Stimulated activated naive CD8-positive, alpha-beta T cell treated with anti-CD3 and anti-CD28 coated beads, Interleukin-15, Interleukin-2, amounts not matched to agents 100 ng/mL and 50 ng/mL, for 24 hours (primary cell): ENCODE measurements around the gene TMEM269.

Experiments used
- H3K27ac Mint-ChIP-seq: one replicate; pipeline ENCODE4 v1.8.0; 2021; ENCODE audit warnings: mild to moderate bottlenecking, mixed read lengths
- H3K27me3 Mint-ChIP-seq: one replicate; pipeline ENCODE4 v1.8.0; 2021; ENCODE audit warnings: mixed read lengths
- H3K36me3 Mint-ChIP-seq: one replicate; pipeline ENCODE4 v1.8.0; 2021; ENCODE audit warnings: low read depth, mixed read lengths
- H3K4me1 Mint-ChIP-seq: one replicate; pipeline ENCODE4 v1.8.0; 2021; ENCODE audit warnings: low read depth, mixed read lengths
- H3K4me3 Mint-ChIP-seq: one replicate; pipeline ENCODE4 v1.8.0; 2021; ENCODE audit warnings: mild to moderate bottlenecking, mixed read lengths
- H3K9me3 Mint-ChIP-seq: one replicate; pipeline ENCODE4 v1.8.0; 2021; ENCODE audit warnings: mixed read lengths

The TMEM269 gene

GRCh38 chr1:42784946-42785693 is at the start of gene TMEM269:
TMEM269 (plus strand) TSS chr1:42784991; CDS start chr1:42789894, 4,903 bp downstream.
- peak within 1 kb of the TSS; percentile 66 for H3K4me3 Mint-ChIP-seq
- H3K27me3 Mint-ChIP-seq: peaks cover 4% of the 10 kb centered on the region
- H3K4me1 Mint-ChIP-seq: peaks cover 15% of the 10 kb centered on the region
- H3K27ac Mint-ChIP-seq: peak within 1 kb of the TSS; percentile 66
- H3K9me3 Mint-ChIP-seq: no peaks in the 10 kb centered on the region
- H3K36me3 Mint-ChIP-seq: peaks cover 31% of the 10 kb centered on the region

- peaks cover 10% of the 10 kb centered on the region for H3K4me1 Mint-ChIP-seq
- no peaks in the 10 kb centered on the region for H3K27me3 Mint-ChIP-seq
- no peak overlapping the region for H3K27ac Mint-ChIP-seq
- H3K9me3 Mint-ChIP-seq: no peaks in the 10 kb centered on the region
- H3K4me3 Mint-ChIP-seq: no peak overlapping the region
- H3K36me3 Mint-ChIP-seq: no peaks in the 10 kb centered on the region
Observed at GRCh38 chr1:42735056-42735455, 49.7 kb upstream of the TMEM269 start.

DNA sequence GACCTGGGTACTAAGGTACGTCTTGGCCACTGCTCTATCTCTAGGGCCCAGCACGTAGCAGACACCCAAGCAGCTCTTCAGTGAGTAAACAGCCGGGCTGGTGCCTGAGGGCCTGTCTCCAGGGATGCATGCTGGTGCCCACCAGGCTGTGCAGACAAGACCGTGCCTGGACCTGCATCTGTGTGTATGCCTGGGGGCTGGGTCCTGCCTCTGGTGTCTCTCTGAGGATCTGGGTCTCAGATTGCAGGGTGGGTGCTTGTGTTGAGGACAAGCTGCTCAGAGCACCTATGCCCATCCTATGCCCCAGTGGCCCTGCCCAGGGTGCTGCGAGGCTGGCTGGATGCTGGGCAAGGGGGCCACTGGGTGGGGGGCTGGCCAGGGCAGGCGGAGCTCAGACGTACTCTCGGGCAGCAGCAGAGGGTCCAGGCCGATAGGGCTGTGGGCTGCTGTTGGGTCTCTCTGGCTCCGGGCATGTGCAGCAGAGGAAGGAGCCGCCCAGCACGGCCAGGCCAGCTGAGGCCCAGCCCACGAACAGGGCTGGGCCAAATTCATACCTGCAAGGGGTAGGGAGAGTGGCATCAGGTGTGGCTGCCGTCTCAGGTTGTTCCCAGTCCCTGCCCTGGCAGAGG is 49.2 kb upstream of the TMEM269 start:
- Mint-ChIP-seq H3K4me1 (peaks cover 10% of the 10 kb centered on the region), H3K27ac (no peak overlapping the region), H3K27me3 (no peaks in the 10 kb centered on the region), H3K9me3 (no peaks in the 10 kb centered on the region), H3K36me3 (no peaks in the 10 kb centered on the region), H3K4me3 (no peak overlapping the region)

GRCh38 chr1:42736152-42736551 is 48.6 kb upstream of the TMEM269 start:
- Mint-ChIP-seq H3K27me3 (no peaks in the 10 kb centered on the region), H3K4me1 (peaks cover 6% of the 10 kb centered on the region), H3K4me3 (no peak overlapping the region), H3K36me3 (no peaks in the 10 kb centered on the region), H3K27ac (no peak overlapping the region), H3K9me3 (no peaks in the 10 kb centered on the region)

DNA sequence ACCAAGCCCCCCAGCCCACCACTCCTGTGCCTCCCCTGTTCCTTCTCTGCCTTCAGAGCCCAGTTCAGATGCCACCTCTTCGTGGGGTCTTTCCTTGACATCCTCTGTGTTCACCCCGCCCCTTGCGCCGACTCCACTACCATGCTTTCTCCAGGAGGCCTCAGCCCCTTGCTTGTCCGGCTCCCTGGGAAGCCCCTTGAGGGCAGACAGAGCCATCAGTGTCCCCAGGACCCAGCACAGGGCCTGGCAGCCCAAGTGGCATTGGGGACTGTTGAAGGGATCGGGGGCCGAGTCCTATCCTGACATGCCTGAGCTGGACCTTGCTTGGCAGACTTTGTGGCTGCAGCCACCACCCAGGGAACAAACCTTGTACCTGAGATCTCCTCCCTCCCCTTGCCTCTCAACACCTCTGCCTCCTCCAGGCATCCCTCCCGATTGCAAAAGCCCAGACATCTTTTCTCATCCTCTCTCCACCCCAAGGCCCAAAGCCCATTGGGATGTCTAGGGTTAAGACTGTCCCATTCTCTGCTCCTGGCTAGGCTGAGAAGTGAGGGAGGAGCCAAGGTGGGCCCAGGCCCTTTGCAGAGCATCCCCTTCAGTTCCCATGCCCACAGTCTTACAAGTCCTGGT is 48.1 kb upstream of the TMEM269 start:
- Mint-ChIP-seq H3K27ac (peak overlapping the region; percentile 17), H3K36me3 (no peaks in the 10 kb centered on the region), H3K9me3 (no peaks in the 10 kb centered on the region), H3K4me3 (no peak overlapping the region), H3K4me1 (peaks cover 6% of the 10 kb centered on the region), H3K27me3 (no peaks in the 10 kb centered on the region)

DNA sequence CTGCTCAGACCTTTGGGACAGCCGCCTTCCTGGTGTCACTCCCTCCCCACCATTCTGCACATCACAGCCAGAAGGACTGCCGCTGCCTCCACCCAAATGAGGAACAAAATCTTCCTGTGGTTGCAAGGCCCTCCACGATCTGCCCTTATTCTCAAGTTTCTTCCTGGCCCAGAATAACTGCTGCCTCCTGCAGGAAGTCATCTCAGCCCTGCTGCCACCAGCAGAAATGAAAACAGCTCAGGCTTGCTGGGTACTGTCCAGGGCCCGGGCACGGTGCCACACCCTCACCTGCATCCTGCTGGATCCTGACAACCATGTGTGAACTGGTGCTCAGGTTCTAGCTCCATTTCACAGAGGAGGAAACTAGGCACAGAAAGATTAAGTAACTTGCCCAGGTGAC is 47.5 kb upstream of the TMEM269 start:
- Mint-ChIP-seq H3K27me3 (no peaks in the 10 kb centered on the region), H3K9me3 (no peaks in the 10 kb centered on the region), H3K4me3 (no peak overlapping the region), H3K36me3 (no peaks in the 10 kb centered on the region), H3K4me1 (peaks cover 6% of the 10 kb centered on the region), H3K27ac (no peak overlapping the region)

DNA sequence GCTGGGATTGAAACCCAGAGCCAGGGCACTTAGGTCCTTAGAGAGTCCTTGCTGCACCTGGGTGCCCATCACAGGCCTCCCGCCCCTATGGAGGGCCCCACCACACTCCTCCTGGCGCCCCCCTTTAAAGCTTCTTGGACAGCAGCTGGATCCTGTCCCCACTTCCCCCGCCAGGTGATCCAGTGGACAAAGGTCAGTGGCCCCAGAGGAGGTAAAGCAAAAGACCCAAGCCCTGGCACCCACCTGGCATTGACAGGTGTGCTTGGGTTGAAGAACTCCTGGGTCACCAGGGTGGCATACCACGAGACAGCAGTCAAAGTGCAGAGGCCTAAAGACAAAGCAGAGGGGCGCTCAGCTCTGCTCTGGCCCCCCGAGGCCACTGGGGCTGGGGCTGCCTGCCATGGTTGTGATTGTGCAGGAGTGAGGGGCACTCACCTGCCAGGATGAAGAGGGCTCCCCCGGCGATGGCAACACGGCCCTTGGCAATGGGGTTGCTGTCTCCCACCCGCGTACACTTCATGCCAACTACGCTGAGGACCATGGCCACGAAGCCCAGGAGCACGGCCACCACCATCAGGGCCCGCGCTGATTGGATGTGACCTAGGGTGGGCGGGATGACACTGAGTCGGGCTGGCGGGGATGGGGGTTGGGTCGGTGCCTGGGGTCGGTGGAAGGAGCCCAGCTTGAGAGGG is 46.7 kb upstream of the TMEM269 start:
- Mint-ChIP-seq H3K9me3 (no peaks in the 10 kb centered on the region), H3K4me3 (no peak overlapping the region), H3K27ac (no peak overlapping the region), H3K4me1 (peaks cover 6% of the 10 kb centered on the region), H3K27me3 (no peaks in the 10 kb centered on the region), H3K36me3 (no peaks in the 10 kb centered on the region)

GRCh38 chr1:42738678-42739226 is 46.0 kb upstream of the TMEM269 start:
- H3K27me3 Mint-ChIP-seq: no peaks in the 10 kb centered on the region
- H3K27ac Mint-ChIP-seq: no peak overlapping the region
- H3K4me3 Mint-ChIP-seq: no peak overlapping the region
- peaks cover 6% of the 10 kb centered on the region for H3K4me1 Mint-ChIP-seq
- H3K36me3 Mint-ChIP-seq: no peaks in the 10 kb centered on the region
- no peaks in the 10 kb centered on the region for H3K9me3 Mint-ChIP-seq

GRCh38 chr1:42739753-42740700 is 44.8 kb upstream of the TMEM269 start, which contains the start of gene CLDN19:
CLDN19 (minus strand) TSS chr1:42740236; CDS start chr1:42740063, 173 bp downstream.
- Mint-ChIP-seq H3K27ac (no peak within 1 kb of the TSS), H3K9me3 (no peaks in the 10 kb centered on the region), H3K27me3 (no peaks in the 10 kb centered on the region), H3K4me1 (peaks cover 6% of the 10 kb centered on the region), H3K36me3 (no peaks in the 10 kb centered on the region), H3K4me3 (no peak within 1 kb of the TSS)

DNA sequence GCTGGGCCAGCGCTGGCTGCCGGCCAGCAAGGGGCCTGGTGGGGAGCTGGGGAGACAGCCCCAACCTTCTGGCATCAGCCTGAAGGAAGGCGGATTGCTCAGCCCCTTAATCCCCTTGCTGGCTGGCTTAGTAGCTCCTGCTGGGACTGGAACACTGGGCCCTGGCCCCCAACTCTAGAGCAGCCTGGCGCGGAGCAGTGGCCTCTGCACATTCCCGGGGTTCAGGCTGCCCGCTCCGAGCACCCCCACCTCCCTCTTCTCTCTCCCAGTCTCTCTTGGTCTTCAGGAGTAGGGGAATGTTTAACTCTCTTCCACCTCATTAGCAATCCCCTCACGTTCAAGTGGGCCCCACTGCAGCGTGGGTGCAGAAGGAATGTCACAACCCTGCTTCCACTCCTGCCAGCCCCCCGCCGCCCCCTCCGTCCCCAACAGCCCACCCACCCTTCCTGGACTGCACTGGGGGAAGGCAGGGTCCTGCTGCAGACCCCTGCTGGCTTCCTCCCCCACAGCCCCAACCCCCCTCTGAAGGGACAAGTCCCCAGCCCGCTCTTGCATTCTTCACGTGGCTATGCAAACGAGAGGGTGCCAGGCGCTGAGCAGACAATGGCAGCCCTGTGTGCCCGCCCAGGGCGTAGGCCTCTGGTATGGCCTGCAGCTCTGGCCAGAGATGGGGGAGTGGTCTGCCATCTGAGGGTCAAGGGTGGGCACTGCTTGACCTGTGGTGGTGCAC is 43.8 kb upstream of the TMEM269 start:
- H3K36me3 Mint-ChIP-seq: no peaks in the 10 kb centered on the region
- no peaks in the 10 kb centered on the region for H3K9me3 Mint-ChIP-seq
- peaks cover 6% of the 10 kb centered on the region for H3K4me1 Mint-ChIP-seq
- H3K27me3 Mint-ChIP-seq: no peaks in the 10 kb centered on the region
- no peak overlapping the region for H3K4me3 Mint-ChIP-seq
- no peak overlapping the region for H3K27ac Mint-ChIP-seq

GRCh38 chr1:42741706-42742105 is 43.1 kb upstream of the TMEM269 start:
- Mint-ChIP-seq H3K4me1 (peaks cover 6% of the 10 kb centered on the region), H3K4me3 (no peak overlapping the region), H3K9me3 (no peaks in the 10 kb centered on the region), H3K27ac (no peak overlapping the region), H3K36me3 (no peaks in the 10 kb centered on the region), H3K27me3 (no peaks in the 10 kb centered on the region)

- Mint-ChIP-seq H3K27me3 (no peaks in the 10 kb centered on the region), H3K4me1 (peaks cover 3% of the 10 kb centered on the region), H3K36me3 (no peaks in the 10 kb centered on the region), H3K4me3 (no peak overlapping the region), H3K9me3 (no peaks in the 10 kb centered on the region), H3K27ac (no peak overlapping the region)
Observed at GRCh38 chr1:42742141-42742540, 42.6 kb upstream of the TMEM269 start.

DNA sequence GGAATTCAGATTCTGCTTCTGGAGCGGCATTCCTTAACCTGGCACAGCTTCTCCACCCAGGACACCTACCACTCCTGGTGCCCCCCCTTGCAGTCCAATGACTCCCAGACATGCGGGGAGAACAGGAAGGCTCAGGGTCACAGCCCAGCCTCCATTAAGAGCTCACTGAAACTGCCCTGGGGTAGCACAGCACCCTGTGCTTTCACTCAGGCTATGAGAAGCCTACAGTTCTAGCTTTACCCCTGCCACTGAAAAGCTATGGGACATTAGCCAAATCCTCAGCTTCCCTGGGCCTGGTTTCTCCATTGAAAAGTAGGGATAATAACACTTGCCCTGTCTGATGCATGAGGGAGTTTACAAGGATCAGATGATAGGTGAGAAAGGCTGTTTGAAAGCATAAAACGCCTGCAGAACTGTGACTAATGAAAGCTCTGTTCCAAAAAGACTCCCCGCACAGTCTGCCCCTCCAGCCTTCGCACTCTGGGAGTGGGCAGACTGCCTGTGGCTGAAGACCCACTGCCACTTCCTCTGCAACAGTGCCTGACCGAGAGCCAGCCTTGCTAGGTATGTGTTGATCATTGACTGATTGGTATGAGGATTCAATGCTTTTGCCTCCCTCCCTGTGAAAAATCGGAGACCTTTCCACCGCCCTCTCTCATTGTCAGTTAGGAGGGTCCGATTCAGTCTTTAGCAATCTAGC is 42.0 kb upstream of the TMEM269 start:
- H3K27me3 Mint-ChIP-seq: no peaks in the 10 kb centered on the region
- H3K27ac Mint-ChIP-seq: no peak overlapping the region
- no peaks in the 10 kb centered on the region for H3K9me3 Mint-ChIP-seq
- no peaks in the 10 kb centered on the region for H3K4me1 Mint-ChIP-seq
- H3K36me3 Mint-ChIP-seq: no peaks in the 10 kb centered on the region
- H3K4me3 Mint-ChIP-seq: no peak overlapping the region
